ENCODE measurements around the gene FUT7.

Gene FUT7

DNA sequence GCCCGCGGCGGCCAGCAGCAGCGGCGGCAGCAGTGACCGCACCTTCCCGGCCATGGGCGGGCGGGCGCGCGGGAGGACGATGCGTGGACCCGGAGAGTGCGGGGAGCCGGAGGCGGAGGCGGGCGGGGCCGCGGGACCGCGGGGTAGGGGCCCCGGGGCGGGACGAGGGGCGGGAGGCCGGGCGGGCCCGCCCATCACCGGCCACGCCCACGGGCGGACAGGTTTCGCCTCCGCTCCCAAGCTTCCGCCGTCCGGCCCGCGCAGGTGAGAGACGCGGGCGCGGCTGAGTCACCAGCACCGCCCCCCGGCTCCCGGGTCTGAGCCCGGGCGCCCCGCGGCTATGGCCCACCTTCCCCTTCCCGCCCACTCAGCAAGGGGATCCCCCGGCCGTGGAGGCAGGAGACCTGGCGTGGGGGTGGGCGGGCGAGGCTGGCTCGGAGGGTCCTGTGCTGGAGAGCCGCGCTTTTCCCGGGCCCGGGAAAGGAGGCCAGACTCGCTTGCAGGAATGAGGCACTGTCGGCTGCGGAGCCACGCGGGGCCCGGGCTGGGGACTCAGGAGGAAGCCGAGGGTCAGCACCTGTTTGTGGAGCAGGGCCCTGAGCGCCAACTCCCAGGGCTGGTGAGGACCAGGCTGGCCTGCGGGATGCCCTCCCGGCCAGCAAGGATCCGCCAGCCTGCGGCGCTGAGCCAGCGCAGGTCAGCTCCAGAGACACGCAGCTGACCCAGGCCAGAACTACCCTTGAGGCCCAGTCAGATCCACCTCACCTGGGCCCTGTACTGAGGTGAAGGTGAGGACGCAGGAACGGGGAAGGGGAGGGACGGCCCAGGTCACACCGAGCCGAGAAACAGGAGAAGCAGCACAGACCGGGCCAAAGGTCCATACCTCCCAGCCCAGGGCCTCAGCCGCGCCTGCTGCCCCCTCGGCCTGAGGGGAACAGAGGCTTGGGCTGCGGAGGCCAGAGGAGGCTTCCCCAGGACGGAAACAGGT lies 22.4 kb upstream of the FUT7 start, which contains the start of gene ENTPD2 (continued):
- TF ChIP-seq, protein P1, sequence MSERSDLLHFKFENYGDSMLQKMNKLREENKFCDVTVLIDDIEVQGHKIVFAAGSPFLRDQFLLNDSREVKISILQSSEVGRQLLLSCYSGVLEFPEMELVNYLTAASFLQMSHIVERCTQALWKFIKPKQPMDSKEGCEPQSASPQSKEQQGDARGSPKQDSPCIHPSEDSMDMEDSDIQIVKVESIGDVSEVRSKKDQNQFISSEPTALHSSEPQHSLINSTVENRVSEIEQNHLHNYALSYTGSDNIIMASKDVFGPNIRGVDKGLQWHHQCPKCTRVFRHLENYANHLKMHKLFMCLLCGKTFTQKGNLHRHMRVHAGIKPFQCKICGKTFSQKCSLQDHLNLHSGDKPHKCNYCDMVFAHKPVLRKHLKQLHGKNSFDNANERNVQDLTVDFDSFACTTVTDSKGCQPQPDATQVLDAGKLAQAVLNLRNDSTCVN (tag by site-specific recombination; optimal IDR thresholded peaks at IDR 0.05), result peak; percentile 42
- no peak for TF ChIP-seq HOXD13 (CRISPR knock-in tag; IDR thresholded peaks at IDR 0.05; ENCODE audit: borderline replicate concordance)
- TF ChIP-seq ZNF138 (tag by site-specific recombination; IDR thresholded peaks at IDR 0.05; ENCODE audit: borderline replicate concordance), result no peak
- no peak for TF ChIP-seq ZNF335 (tag by site-specific recombination; conservative IDR thresholded peaks at IDR 0.05)
- TF ChIP-seq BCL11A (tag by site-specific recombination; IDR thresholded peaks at IDR 0.05; ENCODE audit: low read depth), result 0 out of 2 replicates have a peak, but pooled peaks have one; percentile 10
- TF ChIP-seq, protein P2, sequence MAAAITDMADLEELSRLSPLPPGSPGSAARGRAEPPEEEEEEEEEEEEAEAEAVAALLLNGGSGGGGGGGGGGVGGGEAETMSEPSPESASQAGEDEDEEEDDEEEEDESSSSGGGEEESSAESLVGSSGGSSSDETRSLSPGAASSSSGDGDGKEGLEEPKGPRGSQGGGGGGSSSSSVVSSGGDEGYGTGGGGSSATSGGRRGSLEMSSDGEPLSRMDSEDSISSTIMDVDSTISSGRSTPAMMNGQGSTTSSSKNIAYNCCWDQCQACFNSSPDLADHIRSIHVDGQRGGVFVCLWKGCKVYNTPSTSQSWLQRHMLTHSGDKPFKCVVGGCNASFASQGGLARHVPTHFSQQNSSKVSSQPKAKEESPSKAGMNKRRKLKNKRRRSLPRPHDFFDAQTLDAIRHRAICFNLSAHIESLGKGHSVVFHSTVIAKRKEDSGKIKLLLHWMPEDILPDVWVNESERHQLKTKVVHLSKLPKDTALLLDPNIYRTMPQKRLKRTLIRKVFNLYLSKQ (tag by site-specific recombination; IDR thresholded peaks at IDR 0.05; ENCODE audit: borderline replicate concordance), result no peak
- peak; percentile 29; the same call in 1 of the 2 replicates for TF ChIP-seq KLF8 (tag by site-specific recombination; IDR thresholded peaks at IDR 0.05)
- no peak for TF ChIP-seq ZNF37A (tag by site-specific recombination; IDR thresholded peaks at IDR 0.05)
- no peak for TF ChIP-seq ZNF239 (tag by site-specific recombination; IDR thresholded peaks at IDR 0.05)
- no peak for TF ChIP-seq ZNF112 (tag by site-specific recombination; IDR thresholded peaks at IDR 0.05)
- TF ChIP-seq, protein P3, sequence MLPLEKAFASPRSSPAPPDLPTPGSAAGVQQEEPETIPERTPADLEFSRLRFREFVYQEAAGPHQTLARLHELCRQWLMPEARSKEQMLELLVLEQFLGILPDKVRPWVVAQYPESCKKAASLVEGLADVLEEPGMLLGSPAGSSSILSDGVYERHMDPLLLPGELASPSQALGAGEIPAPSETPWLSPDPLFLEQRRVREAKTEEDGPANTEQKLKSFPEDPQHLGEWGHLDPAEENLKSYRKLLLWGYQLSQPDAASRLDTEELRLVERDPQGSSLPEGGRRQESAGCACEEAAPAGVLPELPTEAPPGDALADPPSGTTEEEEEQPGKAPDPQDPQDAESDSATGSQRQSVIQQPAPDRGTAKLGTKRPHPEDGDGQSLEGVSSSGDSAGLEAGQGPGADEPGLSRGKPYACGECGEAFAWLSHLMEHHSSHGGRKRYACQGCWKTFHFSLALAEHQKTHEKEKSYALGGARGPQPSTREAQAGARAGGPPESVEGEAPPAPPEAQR (tag by site-specific recombination; IDR thresholded peaks at IDR 0.05), result no peak
- TF ChIP-seq ZNF133 (tag by site-specific recombination; IDR thresholded peaks at IDR 0.05), result no peak
- no peak for TF ChIP-seq ZNF391 (tag by site-specific recombination; IDR thresholded peaks at IDR 0.05; ENCODE audit: borderline replicate concordance, low read depth)
- TF ChIP-seq ZNF600 (tag by site-specific recombination; IDR thresholded peaks at IDR 0.05), result peak; percentile 42
- TF ChIP-seq ZSCAN16 (tag by site-specific recombination; IDR thresholded peaks at IDR 0.05), result no peak
- no peak for TF ChIP-seq KLF7 (tag by site-specific recombination; IDR thresholded peaks at IDR 0.05; ENCODE audit: borderline replicate concordance)
- peak; percentile 80 for TF ChIP-seq KLF1 (tag by site-specific recombination; IDR thresholded peaks at IDR 0.05)
- no peak for TF ChIP-seq ZNF560 (tag by site-specific recombination; IDR thresholded peaks at IDR 0.05; ENCODE audit: borderline replicate concordance)
- peak; percentile 94 for TF ChIP-seq ZFHX2 (tag by site-specific recombination; conservative IDR thresholded peaks at IDR 0.05)
- peak; percentile 63 for TF ChIP-seq SP3 (tag by site-specific recombination; IDR thresholded peaks at IDR 0.05)
- TF ChIP-seq ZFP69B (tag by site-specific recombination; IDR thresholded peaks at IDR 0.05), result no peak
- TF ChIP-seq, protein P4, sequence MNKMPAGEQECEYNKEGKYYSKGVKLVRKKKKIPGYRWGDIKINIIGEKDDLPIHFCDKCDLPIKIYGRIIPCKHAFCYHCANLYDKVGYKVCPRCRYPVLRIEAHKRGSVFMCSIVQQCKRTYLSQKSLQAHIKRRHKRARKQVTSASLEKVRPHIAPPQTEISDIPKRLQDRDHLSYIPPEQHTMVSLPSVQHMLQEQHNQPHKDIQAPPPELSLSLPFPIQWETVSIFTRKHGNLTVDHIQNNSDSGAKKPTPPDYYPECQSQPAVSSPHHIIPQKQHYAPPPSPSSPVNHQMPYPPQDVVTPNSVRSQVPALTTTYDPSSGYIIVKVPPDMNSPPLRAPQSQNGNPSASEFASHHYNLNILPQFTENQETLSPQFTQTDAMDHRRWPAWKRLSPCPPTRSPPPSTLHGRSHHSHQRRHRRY (tag by site-specific recombination; IDR thresholded peaks at IDR 0.05), result no peak
- TF ChIP-seq ZNF561 (tag by site-specific recombination; IDR thresholded peaks at IDR 0.05; ENCODE audit: borderline replicate concordance), result no peak
- peak; percentile 41; the same call in 1 of the 2 replicates for TF ChIP-seq ZBTB20 (tag by site-specific recombination; IDR thresholded peaks at IDR 0.05)
- no peak for TF ChIP-seq WT1 (tag by site-specific recombination; IDR thresholded peaks at IDR 0.05)
- TF ChIP-seq ZNF791 (tag by site-specific recombination; IDR thresholded peaks at IDR 0.05), result no peak
- no peak for TF ChIP-seq ZNF404 (tag by site-specific recombination; IDR thresholded peaks at IDR 0.05)
- peak; percentile 46 for TF ChIP-seq KLF9 (tag by site-specific recombination; IDR thresholded peaks at IDR 0.05; ENCODE audit: low read depth)
- TF ChIP-seq, protein P5, sequence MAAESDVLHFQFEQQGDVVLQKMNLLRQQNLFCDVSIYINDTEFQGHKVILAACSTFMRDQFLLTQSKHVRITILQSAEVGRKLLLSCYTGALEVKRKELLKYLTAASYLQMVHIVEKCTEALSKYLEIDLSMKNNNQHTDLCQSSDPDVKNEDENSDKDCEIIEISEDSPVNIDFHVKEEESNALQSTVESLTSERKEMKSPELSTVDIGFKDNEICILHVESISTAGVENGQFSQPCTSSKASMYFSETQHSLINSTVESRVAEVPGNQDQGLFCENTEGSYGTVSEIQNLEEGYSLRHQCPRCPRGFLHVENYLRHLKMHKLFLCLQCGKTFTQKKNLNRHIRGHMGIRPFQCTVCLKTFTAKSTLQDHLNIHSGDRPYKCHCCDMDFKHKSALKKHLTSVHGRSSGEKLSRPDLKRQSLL (tag by site-specific recombination; IDR thresholded peaks at IDR 0.05), result no peak
- TF ChIP-seq, protein P6, sequence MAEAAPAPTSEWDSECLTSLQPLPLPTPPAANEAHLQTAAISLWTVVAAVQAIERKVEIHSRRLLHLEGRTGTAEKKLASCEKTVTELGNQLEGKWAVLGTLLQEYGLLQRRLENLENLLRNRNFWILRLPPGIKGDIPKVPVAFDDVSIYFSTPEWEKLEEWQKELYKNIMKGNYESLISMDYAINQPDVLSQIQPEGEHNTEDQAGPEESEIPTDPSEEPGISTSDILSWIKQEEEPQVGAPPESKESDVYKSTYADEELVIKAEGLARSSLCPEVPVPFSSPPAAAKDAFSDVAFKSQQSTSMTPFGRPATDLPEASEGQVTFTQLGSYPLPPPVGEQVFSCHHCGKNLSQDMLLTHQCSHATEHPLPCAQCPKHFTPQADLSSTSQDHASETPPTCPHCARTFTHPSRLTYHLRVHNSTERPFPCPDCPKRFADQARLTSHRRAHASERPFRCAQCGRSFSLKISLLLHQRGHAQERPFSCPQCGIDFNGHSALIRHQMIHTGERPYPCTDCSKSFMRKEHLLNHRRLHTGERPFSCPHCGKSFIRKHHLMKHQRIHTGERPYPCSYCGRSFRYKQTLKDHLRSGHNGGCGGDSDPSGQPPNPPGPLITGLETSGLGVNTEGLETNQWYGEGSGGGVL (tag by site-specific recombination; IDR thresholded peaks at IDR 0.05), result no peak
- no peak for TF ChIP-seq ZNF623 (tag by site-specific recombination; IDR thresholded peaks at IDR 0.05)

All from HEK293 (cell line).